ENCODE results near the gene IFNA7.

- TF ChIP-seq CTCF (IDR thresholded peaks at IDR 0.05 in 2 of 3, conservative IDR thresholded peaks at IDR 0.05 in 1 of 3; ENCODE audit: control insufficient read depth in 2 of 3, extremely low read depth in 1 of 3, insufficient read depth in 1 of 3, low read depth in 3 of 3, low read length in 3 of 3) (no peak), EED (IDR thresholded peaks at IDR 0.05; ENCODE audit: low read depth) (no peak), ZNF24 (IDR thresholded peaks at IDR 0.05) (no peak), EZH2 (IDR thresholded peaks at IDR 0.05; ENCODE audit: borderline replicate concordance, control insufficient read depth, low read depth, low read length) (no peak), REST (IDR thresholded peaks at IDR 0.05; ENCODE audit: low read depth, low read length) (no peak), HDGF (IDR thresholded peaks at IDR 0.05) (no peak), SP1 (IDR thresholded peaks at IDR 0.05; ENCODE audit: low read depth, low read length) (no peak), SUPT20H (IDR thresholded peaks at IDR 0.05; ENCODE audit: borderline replicate concordance, control insufficient read depth, low read depth, low read length) (no peak), POLR2AphosphoS5 (IDR thresholded peaks at IDR 0.05; ENCODE audit: low read length) (no peak), SMARCA5 (IDR thresholded peaks at IDR 0.05) (no peak)
These were observed 48.5 kb downstream of the IFNA7 start for GRCh38 chr9:21153336-21154017.
